OCI-LY3 (cell line): Measurements from ENCODE around the gene PDE4A.

Experiments
- EZH2phosphoT487 ChIP-seq: fragments of 200-600 bp; shearing (Covaris generic); IDR thresholded peaks from 2 replicates; pipeline ENCODE4 v1.6.1; 2018; ENCODE audit warnings: antibody characterized with exemption, mixed run types, low read depth
- TF ChIP-seq, protein P1 (sequence below): fragments of 200-600, 300-600 bp; sonication (generic); IDR thresholded peaks from 2 replicates; pipeline ENCODE4 v1.5.1; 2014; ENCODE audit warnings: antibody characterized with exemption, low read length, low read depth

DNA sequence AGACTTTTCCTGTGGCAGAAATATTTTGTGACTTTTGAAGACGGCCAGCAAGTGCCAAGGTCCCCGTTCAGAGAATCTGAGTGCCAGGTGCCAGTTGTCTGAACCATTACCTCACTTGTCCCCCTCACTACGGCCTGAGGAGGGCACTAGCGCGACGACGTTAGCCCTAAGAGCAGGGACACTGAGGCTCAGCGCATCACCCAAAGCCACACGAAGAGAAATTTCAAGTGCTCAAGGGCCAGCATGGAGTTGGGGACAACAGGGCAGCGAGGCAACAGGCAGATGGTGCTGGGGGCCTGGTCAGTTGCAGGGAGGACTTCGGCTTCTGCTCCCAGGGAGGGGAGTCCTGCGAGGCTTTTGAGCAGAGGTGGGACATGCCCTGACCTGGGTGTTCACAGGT, 30.5 kb upstream of the PDE4A start:
- TF ChIP-seq, protein P1, sequence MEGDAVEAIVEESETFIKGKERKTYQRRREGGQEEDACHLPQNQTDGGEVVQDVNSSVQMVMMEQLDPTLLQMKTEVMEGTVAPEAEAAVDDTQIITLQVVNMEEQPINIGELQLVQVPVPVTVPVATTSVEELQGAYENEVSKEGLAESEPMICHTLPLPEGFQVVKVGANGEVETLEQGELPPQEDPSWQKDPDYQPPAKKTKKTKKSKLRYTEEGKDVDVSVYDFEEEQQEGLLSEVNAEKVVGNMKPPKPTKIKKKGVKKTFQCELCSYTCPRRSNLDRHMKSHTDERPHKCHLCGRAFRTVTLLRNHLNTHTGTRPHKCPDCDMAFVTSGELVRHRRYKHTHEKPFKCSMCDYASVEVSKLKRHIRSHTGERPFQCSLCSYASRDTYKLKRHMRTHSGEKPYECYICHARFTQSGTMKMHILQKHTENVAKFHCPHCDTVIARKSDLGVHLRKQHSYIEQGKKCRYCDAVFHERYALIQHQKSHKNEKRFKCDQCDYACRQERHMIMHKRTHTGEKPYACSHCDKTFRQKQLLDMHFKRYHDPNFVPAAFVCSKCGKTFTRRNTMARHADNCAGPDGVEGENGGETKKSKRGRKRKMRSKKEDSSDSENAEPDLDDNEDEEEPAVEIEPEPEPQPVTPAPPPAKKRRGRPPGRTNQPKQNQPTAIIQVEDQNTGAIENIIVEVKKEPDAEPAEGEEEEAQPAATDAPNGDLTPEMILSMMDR = peak; percentile 49
- TF ChIP-seq EZH2phosphoT487 = no peak
